A549 (cell line): Measurements from ENCODE around the gene RBM47. TPM values are rescaled to one million over a fixed set of nuclear protein-coding genes. Genes with fewer than 3 reads are reported as not detected.

Experiments
- ATAC-seq, 2 experiments: fragments of 200-7000 bp in 1 of 2; fragments of >200 bp in 1 of 2; cut with Nextera tagmentation in 1 of 2; cut with Tn5 transposase in 1 of 2; 3 replicates each; pipeline versions ENCODE4 v1.8.0 to v1.9.1; 2018 to 2020; ENCODE audit warnings: mild to moderate bottlenecking in 1 of 2, moderate library complexity in 1 of 2
- CTCF ChIA-PET: fragments of 300-600 bp; sonication (Branson Sonifier 250); formaldehyde crosslinking; extraction: SDS; loops from one replicate; lab custom pipeline; 2021; ENCODE audit warnings: antibody characterized with exemption, inconsistent platforms; lab: Yijun Ruan, JAX
- POLR2A ChIA-PET: fragments of 350-600 bp; formaldehyde crosslinking; extraction: SDS; loops from one replicate; lab custom pipeline; 2021; ENCODE audit warnings: antibody characterized with exemption, inconsistent platforms; lab: Yijun Ruan, JAX
- DNase-seq, 2 experiments: peaks; one replicate each; pipeline versions ENCODE4 v3.0.0 to v3.0.0-alpha.2; 2011 to 2016; ENCODE audit warnings: low read depth in 1 of 2, low spot score in 1 of 2
- FAIRE-seq: peaks from 2 replicates; lab custom pipeline; 2011; peaks lifted over from hg19 to GRCh38; lab: Jason Lieb, UNC
- H3K27ac ChIP-seq, 2 experiments: fragments of >200 bp; sonication (Bioruptor Twin); formaldehyde crosslinking; 3 replicates each; pipeline ENCODE4 v1.5.1; 2016 to 2017
- H3K4me1 ChIP-seq: fragments of >200 bp; sonication (Bioruptor Twin); formaldehyde crosslinking; 3 replicates; pipeline ENCODE4 v1.6.1; 2016
- H3K4me2 ChIP-seq: fragments of >200 bp; sonication (Bioruptor Twin); formaldehyde crosslinking; 3 replicates; pipeline ENCODE4 v1.6.1; 2016
- H3K4me3 ChIP-seq: fragments of >200 bp; sonication (Bioruptor Twin); formaldehyde crosslinking; 3 replicates; pipeline ENCODE4 v1.5.1; 2016
- H3K9me3 ChIP-seq: fragments of >200 bp; sonication (Bioruptor Twin); formaldehyde crosslinking; 3 replicates; pipeline ENCODE4 v1.6.1; 2016
- CEBPB ChIP-seq, 2 experiments: fragments of >200 bp in 1 of 2; sonication (Bioruptor Twin) in 1 of 2; formaldehyde crosslinking in 1 of 2; IDR thresholded peaks; 2 replicates each; pipeline ENCODE4 v1.6.1; 2012 to 2016
- EHF ChIP-seq: fragments of 250-450 bp; sonication (Bioruptor Pico); IDR thresholded peaks from 2 replicates; pipeline ENCODE4 v1.5.0; 2020; ENCODE audit warnings: mild to moderate bottlenecking
- ESRRA ChIP-seq: fragments of 150-350 bp; IDR thresholded peaks from 2 replicates; pipeline ENCODE4 v1.6.1; 2014; ENCODE audit warnings: mild to moderate bottlenecking, low read length, borderline replicate concordance
- FOSB ChIP-seq: fragments of 250-450 bp; sonication (Bioruptor Pico); IDR thresholded peaks from 2 replicates; pipeline ENCODE4 v1.5.0; 2020; ENCODE audit warnings: mild to moderate bottlenecking, moderate library complexity
- FOSL2 ChIP-seq, 2 experiments: fragments of 450-650 bp in 1 of 2; fragments of >200 bp in 1 of 2; sonication (Bioruptor Twin) in 1 of 2; formaldehyde crosslinking; IDR thresholded peaks; 2 replicates each; pipeline versions ENCODE4 v1.5.0 to v1.6.1; 2016 to 2020; ENCODE audit warnings: mild to moderate bottlenecking in 1 of 2, moderate library complexity in 1 of 2
- GATA3 ChIP-seq: IDR thresholded peaks from 2 replicates; pipeline ENCODE4 v1.6.1; 2012; ENCODE audit warnings: borderline replicate concordance
- HES2 ChIP-seq: fragments of >200 bp; sonication (Bioruptor Twin); formaldehyde crosslinking; IDR thresholded peaks from 2 replicates; pipeline ENCODE4 v1.6.1; 2016
- HEYL ChIP-seq: fragments of 250-450 bp; sonication (Bioruptor Pico); IDR thresholded peaks from 2 replicates; pipeline ENCODE4 v1.8.0; 2021; ENCODE audit warnings: mild to moderate bottlenecking, moderate library complexity
- HMGXB4 ChIP-seq: fragments of 250-450 bp; sonication (Bioruptor Pico); IDR thresholded peaks from 2 replicates; pipeline ENCODE4 v1.5.0; 2021; ENCODE audit warnings: mild to moderate bottlenecking, moderate library complexity, borderline replicate concordance
- HOXA7 ChIP-seq: fragments of 250-450 bp; sonication (Bioruptor Pico); IDR thresholded peaks from 2 replicates; pipeline ENCODE4 v1.5.0; 2020; ENCODE audit warnings: mild to moderate bottlenecking, moderate library complexity
- HOXB5 ChIP-seq: fragments of 250-450 bp; sonication (Bioruptor Pico); IDR thresholded peaks from 2 replicates; pipeline ENCODE4 v1.5.0; 2020; ENCODE audit warnings: mild to moderate bottlenecking, moderate library complexity
- JUN ChIP-seq, 2 experiments: fragments of >200 bp; sonication (Bioruptor Twin); formaldehyde crosslinking; IDR thresholded peaks; 2 replicates in 1 of 2; 3 replicates in 1 of 2; pipeline ENCODE4 v1.6.1; 2016 to 2017
- JUNB ChIP-seq: fragments of >200 bp; sonication (Bioruptor Twin); formaldehyde crosslinking; IDR thresholded peaks from 2 replicates; pipeline ENCODE4 v1.6.1; 2016
- MAFK ChIP-seq: fragments of 450-650 bp; IDR thresholded peaks from 2 replicates; pipeline ENCODE4 v1.6.1; 2014; ENCODE audit not compliant: partially characterized antibody
- NR3C1 ChIP-seq: fragments of >200 bp; sonication (Bioruptor Twin); formaldehyde crosslinking; IDR thresholded peaks from 3 replicates; pipeline ENCODE4 v1.6.1; 2017
- POLR2AphosphoS2 ChIP-seq: conservative IDR thresholded peaks from 2 replicates; pipeline ENCODE4 v1.6.1; 2012; ENCODE audit warnings: low read length, improper control_type of control experiment, inconsistent platforms
- RCOR1 ChIP-seq: fragments of 150-350 bp; IDR thresholded peaks from 2 replicates; pipeline ENCODE4 v1.6.1; 2014; ENCODE audit warnings: antibody characterized with exemption, low read length, low read depth
- TFCP2L1 ChIP-seq: fragments of 250-450 bp; sonication (Bioruptor Pico); IDR thresholded peaks from 2 replicates; pipeline ENCODE4 v1.5.0; 2021; ENCODE audit warnings: mild to moderate bottlenecking
- ZNF302 ChIP-seq: fragments of 250-450 bp; sonication (Bioruptor Pico); IDR thresholded peaks from 2 replicates; pipeline ENCODE4 v1.9.0; 2021; ENCODE audit warnings: inconsistent platforms, mild to moderate bottlenecking, moderate library complexity
- ZSCAN20 ChIP-seq: fragments of 250-450 bp; sonication (Bioruptor Pico); IDR thresholded peaks from 2 replicates; pipeline ENCODE4 v1.8.0; 2022; ENCODE audit warnings: mild to moderate bottlenecking, moderate library complexity
- WGBS: methylation state at CpG from one replicate; pipeline ENCODE4 v1.1.6; 2017; ENCODE audit errors: missing lambda C conversion rate; 5-methylcytosine and 5-hydroxymethylcytosine counted together
- polyA plus RNA-seq, 4 experiments: library from polyadenylated mRNA; depleted of rRNA in 3 of 4; stranded (reverse); fragments of >200 nt; fragmentation: RNase III in 1 of 4; extraction: RNeasy Plus Mini Kit Qiagen cat#74134 plus additional on column Dnase treatment in 1 of 4; gene quantifications; 2 replicates in 3 of 4; 3 replicates in 1 of 4; pipeline ENCODE4 v1.2.3, GENCODE V29; 2011 to 2017

The RBM47 gene
- polyA plus RNA-seq, 2 of the 4 experiments (the other 2 are of a cell fraction) = 38.1 to 43.3 TPM

GRCh38 chr4:40458109-40458508, 171.6 kb downstream of the RBM47 start:
- WGBS = 5% methylated on average over 1 of the region's 1 CpG
- peak in 1 of 2 experiments; percentile 56 for DNase-seq
- TF ChIP-seq POLR2AphosphoS2 (no peak), FOSL2 (IDR thresholded peaks at IDR 0.05) (no peak), FOSL2 (CRISPR knock-in tag; IDR thresholded peaks at IDR 0.05) (peak; percentile 57), JUN (IDR thresholded peaks at IDR 0.05) (no peak), TFCP2L1 (no peak), JUNB (0 out of 2 replicates have a peak, but pooled peaks have one; percentile 3), HMGXB4 (no peak), CEBPB (IDR thresholded peaks at IDR 0.05) (peak in 1 of 2 experiments; percentile 6; a peak in 1 of 4 replicates), HOXB5 (CRISPR knock-in tag) (peak; percentile 61; the same call in 1 of the 2 replicates)
- TF ChIP-seq, all 56 proteins: peak for 4
- Histone ChIP-seq H3K9me3 (no peaks in the 10 kb centered on the region), H3K4me1 (peaks cover 86% of the 10 kb centered on the region), H3K4me2 (peak overlapping the region; percentile 74), H3K4me3 (no peak overlapping the region; the same call in 2 of the 3 replicates), H3K27ac (peak overlapping the region; percentile 77 to 87; a peak in 5 of 6 replicates)
- ChIA-PET POLR2A (no interaction called here), CTCF (interaction anchor here (1.3 kb wide), 1 partner anchor 141 kb away, joined by 3 read pairs; no protein-coding TSS in a partner anchor)
- FAIRE-seq (peak; percentile 36), ATAC-seq (peak; percentile 39 to 50; a peak in 4 of 6 replicates)

GRCh38 chr4:40455340-40455902, 174.2 kb downstream of the RBM47 start:
- POLR2A ChIA-PET = no interaction called here
- H3K4me3 ChIP-seq = no peak overlapping the region
- peak overlapping the region; percentile 77 to 89 for H3K27ac ChIP-seq
- CTCF ChIA-PET = no interaction called here
- peaks cover 78% of the 10 kb centered on the region for H3K4me1 ChIP-seq
- peak in 1 of 2 experiments; percentile 66; a peak in 4 of 6 replicates for ATAC-seq
- H3K4me2 ChIP-seq = peak overlapping the region; percentile 59
- no peaks in the 10 kb centered on the region for H3K9me3 ChIP-seq
- FAIRE-seq = no peak
- peak in 1 of 2 experiments; percentile 58 for DNase-seq
- no peak for TF ChIP-seq POLR2AphosphoS2
- TF ChIP-seq ESRRA = no peak
- 0 out of 2 replicates have a peak, but pooled peaks have one; percentile 18 for TF ChIP-seq HES2
- no peak for TF ChIP-seq TFCP2L1
- TF ChIP-seq ZSCAN20 (CRISPR knock-in tag) = no peak
- TF ChIP-seq CEBPB (IDR thresholded peaks at IDR 0.05) = peak; percentile 93 to 96
- TF ChIP-seq GATA3 = 0 out of 2 replicates have a peak, but pooled peaks have one; percentile 11
- TF ChIP-seq ZNF302 (CRISPR knock-in tag) = no peak
- no peak for TF ChIP-seq EHF (CRISPR knock-in tag)
- 25% methylated on average over 4 of the region's 5 CpGs for WGBS

- WGBS = 94% methylated on average over 2 of the region's 2 CpGs
- no peak for TF ChIP-seq TFCP2L1
- TF ChIP-seq HOXA7 (CRISPR knock-in tag) = no peak
- no peak for TF ChIP-seq NR3C1
- ATAC-seq = no peak
- CTCF ChIA-PET = interaction anchor here (0.8 kb wide), 1 partner anchor 96 kb away, joined by 3 read pairs; no protein-coding TSS in a partner anchor
- DNase-seq = no peak
- peaks cover 80% of the 10 kb centered on the region for H3K4me1 ChIP-seq
- no peaks in the 10 kb centered on the region for H3K9me3 ChIP-seq
- peak overlapping the region; percentile 59 for H3K4me2 ChIP-seq
- POLR2A ChIA-PET = no interaction called here
- H3K4me3 ChIP-seq = no peak overlapping the region
- no peak for FAIRE-seq
- H3K27ac ChIP-seq = peak overlapping the region; percentile 77 to 89
These were observed 174.8 kb downstream of the RBM47 start for GRCh38 chr4:40454816-40455215.

- ATAC-seq (no peak), DNase-seq (no peak), FAIRE-seq (no peak)
- Histone ChIP-seq H3K4me3 (no peak overlapping the region), H3K9me3 (no peaks in the 10 kb centered on the region), H3K4me2 (peak overlapping the region; percentile 75), H3K4me1 (peaks cover 80% of the 10 kb centered on the region), H3K27ac (peak overlapping the region; percentile 64 to 89; a peak in 5 of 6 replicates)
- no peak for TF ChIP-seq RCOR1
- no peak for TF ChIP-seq MAFK
- no peak for TF ChIP-seq FOSB (CRISPR knock-in tag)
- TF ChIP-seq NR3C1 = no peak
- TF ChIP-seq HEYL (CRISPR knock-in tag) = no peak
- POLR2A ChIA-PET = no interaction called here
- 67% methylated on average over 6 of the region's 6 CpGs for WGBS
- CTCF ChIA-PET = interaction anchor here (0.6 to 1.0 kb wide), 3 partner anchors 26 to 468 kb away, joined by 3 to 4 read pairs (median 3); no protein-coding TSS in a partner anchor
These were observed 175.8 kb downstream of the RBM47 start for GRCh38 chr4:40453912-40454311.
